SU-DHL-6 (cell line): ENCODE data around the gene PIGC.

ENCODE experiments used
- EZH2phosphoT487 ChIP-seq: fragments of 200-600 bp; sonication (generic), shearing (Covaris generic); conservative IDR thresholded peaks from 2 replicates; pipeline ENCODE4 v1.6.1; 2018; ENCODE audit warnings: mild to moderate bottlenecking, antibody characterized with exemption, low read length, moderate library complexity, mixed read lengths
- TF ChIP-seq, protein P1 (sequence below): fragments of 200-600 bp; sonication (generic); IDR thresholded peaks from one replicate; pipeline ENCODE4 v1.5.1; 2017; ENCODE audit warnings: antibody characterized with exemption, mild to moderate bottlenecking, low read length, moderate library complexity; ENCODE audit not compliant: insufficient read depth, poor library complexity, severe bottlenecking

DNA sequence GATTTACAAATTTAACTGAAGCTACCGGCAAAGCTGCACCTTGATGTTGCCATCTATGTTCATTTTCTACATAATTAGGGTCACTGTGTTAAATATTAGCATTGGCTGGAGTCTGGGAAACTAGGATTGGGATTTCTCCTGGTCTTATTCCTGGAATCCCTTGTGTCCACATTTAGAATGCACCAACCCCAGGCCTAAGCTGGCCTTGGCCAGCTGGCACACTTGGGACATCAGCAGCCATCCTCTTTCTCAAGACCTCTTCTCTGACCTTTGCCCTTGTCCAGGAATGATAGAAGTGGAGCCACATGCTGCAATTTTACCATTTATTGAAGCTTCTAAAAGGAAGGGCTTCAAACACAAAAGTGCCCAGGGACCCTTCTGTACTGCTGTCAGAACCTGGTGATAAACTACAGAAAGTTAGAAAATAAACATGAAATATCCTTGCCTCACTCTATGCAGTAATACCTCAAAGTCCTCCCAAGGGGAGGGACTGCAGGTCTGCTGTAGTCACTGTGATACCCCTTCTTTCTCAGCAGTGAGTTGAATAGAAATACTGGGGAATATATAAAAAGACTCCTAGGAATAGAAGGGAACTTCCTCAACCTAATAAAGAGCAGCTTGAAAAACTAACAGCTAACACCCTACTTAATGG is 13.7 kb upstream of the PIGC start:
- TF ChIP-seq, protein P1, sequence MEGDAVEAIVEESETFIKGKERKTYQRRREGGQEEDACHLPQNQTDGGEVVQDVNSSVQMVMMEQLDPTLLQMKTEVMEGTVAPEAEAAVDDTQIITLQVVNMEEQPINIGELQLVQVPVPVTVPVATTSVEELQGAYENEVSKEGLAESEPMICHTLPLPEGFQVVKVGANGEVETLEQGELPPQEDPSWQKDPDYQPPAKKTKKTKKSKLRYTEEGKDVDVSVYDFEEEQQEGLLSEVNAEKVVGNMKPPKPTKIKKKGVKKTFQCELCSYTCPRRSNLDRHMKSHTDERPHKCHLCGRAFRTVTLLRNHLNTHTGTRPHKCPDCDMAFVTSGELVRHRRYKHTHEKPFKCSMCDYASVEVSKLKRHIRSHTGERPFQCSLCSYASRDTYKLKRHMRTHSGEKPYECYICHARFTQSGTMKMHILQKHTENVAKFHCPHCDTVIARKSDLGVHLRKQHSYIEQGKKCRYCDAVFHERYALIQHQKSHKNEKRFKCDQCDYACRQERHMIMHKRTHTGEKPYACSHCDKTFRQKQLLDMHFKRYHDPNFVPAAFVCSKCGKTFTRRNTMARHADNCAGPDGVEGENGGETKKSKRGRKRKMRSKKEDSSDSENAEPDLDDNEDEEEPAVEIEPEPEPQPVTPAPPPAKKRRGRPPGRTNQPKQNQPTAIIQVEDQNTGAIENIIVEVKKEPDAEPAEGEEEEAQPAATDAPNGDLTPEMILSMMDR = no peak
- no peak for TF ChIP-seq EZH2phosphoT487
